HG03108 (cell line): ENCODE measurements around the gene AHSA1.

Experiments used
- ATAC-seq: cut with Tn5 transposase; IDR thresholded peaks from one replicate; pipeline ENCODE4 v1.9.1; 2021; ENCODE audit warnings: moderate library complexity; ENCODE audit not compliant: unreplicated experiment

Gene AHSA1

DNA sequence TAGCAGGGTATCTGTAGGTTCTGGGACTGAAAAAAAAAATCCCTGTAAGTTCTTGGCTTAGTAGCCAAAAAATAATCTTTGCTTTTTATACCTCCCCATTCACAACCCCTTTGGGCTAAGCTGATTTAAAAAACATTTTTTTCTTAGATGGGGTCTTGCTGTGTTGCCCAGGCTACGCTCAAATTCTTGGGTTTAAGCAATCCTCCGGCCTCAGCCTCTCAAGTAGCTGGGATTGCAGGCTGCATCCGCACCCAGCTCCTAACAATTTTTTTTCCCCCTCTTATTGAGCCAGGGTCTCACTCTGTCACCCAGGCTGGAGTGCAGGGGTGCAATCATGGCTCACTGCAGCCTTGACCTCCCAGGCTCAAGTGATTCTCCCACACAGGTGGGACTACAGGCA is 49.9 kb downstream of the AHSA1 start:
- ATAC-seq: no peak

DNA sequence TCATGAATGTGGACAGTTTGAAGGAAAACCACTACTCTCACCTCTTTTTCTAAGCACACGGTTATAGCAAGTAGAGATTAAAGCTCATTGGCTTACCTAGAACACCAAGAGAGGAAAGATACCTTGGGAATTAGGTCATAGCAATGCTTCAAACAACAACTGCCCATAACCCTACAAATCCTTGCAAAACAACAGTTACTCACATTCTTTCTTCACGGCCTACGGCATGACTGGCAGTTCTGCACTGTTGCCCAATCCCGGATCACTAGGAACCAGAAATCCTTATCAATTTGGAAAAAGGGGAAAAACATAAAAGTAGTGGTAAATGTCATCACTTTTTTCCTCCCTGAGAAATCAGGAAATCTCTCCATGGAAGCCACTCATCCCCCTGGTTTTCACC is 50.4 kb downstream of the AHSA1 start:
- ATAC-seq: no peak

DNA sequence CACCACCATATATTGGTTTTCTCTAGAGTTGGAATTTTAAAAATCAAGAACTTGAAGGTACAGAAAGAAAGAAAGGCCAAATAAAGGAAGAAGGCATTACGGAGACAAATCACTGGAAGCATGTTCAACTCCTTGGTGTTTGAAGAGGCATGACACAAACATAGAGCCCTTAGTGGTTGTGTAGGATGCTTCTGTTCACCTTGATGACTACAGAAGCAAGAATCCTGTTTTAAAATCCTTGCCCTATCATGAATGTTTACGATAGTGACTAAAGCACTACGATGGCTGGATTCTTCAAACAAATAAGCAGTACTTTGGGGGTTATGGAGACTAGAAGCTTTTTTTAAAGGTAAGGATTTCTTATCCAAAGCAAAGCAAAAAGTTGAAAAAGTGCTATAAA is 51.0 kb downstream of the AHSA1 start:
- no peak for ATAC-seq

DNA sequence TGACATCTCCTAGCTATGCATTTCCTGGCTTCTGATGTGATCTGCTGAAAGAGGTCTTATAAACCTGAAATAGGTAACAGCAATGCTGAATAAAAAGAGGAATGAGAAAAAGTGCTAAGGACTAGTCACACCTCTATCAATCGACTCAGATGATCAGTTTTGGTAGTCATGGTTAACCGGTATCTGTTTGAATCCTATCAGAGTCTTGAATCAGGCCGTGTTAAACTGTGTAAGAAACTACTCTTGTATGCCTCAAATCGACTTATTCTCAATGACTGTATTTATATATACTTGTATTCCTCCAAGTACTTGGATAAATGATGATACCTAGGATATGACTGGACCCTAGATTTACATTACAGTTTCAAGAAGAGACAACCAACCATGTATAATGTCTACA is 51.5 kb downstream of the AHSA1 start:
- ATAC-seq: no peak

DNA sequence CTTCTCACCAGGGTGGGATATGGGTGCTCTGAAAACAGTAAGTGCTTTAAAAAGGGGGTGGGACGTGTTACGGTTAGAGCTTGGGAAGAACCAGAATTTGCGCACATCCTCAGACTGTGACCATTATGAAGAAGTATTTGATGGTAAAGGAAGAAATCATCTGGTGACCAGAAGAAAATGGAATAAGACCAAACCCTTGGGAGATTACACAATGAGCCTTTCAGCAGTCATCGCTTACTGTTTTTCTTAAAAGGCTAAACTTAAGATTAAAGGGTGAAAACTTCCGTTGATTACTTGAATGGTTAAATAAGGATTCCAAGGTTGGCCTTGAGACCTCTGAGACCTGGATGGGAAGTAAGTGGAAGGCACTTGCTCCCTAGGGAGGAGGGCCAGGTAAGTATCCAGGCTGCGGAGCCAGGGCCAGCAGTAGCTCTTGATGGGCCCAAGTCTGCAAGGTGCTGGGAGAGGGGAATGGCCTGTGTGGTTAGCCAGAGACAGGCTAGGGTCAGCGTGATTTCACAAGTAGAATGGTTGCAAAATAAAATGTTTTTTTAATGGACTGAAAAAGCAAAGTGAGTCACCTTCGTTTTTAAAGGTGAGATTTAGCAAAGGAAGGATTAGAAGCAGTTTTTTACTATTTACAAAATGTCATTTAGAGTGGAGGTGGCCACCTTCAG is 53.7 kb downstream of the AHSA1 start:
- no peak for ATAC-seq

DNA sequence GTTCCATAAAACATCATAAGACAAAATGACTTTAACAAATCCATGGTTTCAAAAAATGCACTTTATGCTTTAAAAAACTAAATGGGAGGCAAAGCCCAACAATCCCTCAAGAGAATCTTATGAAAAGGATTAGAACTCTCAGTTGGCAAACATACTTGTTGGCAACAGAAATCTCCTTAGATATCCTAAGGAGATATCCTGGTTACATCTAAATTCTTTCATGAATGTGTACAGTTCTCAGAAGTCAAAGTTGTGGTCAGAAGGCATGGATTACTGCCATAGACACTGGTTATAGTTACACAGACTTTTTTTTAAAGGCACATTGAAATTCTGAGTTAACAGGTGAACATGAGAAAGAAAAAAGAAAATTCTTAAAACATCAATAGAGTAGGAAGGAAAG is 58.2 kb downstream of the AHSA1 start:
- no peak for ATAC-seq
